ENCODE measurements around the gene GABRR2. TPM values are rescaled to one million over a fixed set of nuclear protein-coding genes. Genes with fewer than 3 reads are reported as not detected.

The GABRR2 gene
- total RNA-seq, 1 donor from 2014 or later = 1.4 TPM

DNA sequence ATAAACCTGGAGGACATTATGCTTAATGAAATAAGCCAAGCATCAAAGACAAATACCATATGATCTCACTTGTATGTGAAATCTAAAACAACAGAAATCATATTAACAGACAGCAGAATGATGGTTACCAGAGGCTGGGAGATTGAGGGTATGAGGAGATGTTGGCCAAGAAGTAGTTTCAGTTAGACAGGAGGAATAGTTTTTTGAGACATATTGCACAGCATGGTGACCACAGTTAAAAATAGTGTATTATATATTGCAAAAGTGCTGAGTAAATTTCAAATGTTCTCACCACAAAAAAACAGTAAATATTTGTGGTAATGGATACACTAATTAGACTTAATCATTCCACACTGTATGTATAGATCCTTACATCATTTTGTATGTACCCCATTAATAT, 99.7 kb downstream of the GABRR2 start:
- Histone ChIP-seq H3K36me3 (no peaks in the 10 kb centered on the region), H3K4me1 (no peaks in the 10 kb centered on the region), H3K4me3 (no peak overlapping the region), H3K9me3 (no peaks in the 10 kb centered on the region), H3K27ac (no peak overlapping the region), H3K27me3 (no peaks in the 10 kb centered on the region)
- intact Hi-C loops (cut with DNase I) = no loop called here
- ATAC-seq = no peak
- TF ChIP-seq CTCF (IDR thresholded peaks at IDR 0.05) = no peak
- no peak for DNase-seq

DNA sequence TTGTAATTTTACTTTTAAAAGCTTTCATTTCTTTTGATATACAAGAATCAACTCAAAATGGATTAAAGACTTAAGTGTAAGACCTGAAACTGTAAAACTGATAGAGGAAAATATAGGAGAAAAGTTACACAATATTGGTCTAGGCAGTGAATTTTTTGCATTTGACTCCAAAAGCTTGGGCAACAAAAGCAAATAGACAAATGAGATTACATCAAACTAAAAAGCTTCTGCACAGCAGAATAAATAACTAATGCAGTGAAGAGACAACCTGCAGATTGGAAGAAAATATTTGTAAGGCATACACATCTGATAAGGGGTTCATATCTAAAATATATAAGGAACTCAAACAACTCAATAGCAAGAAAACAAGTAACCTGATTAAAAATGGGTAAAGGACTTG, 100.9 kb downstream of the GABRR2 start:
- DNase-seq (no peak), ATAC-seq (no peak)
- H3K4me1 ChIP-seq = no peaks in the 10 kb centered on the region
- no peak overlapping the region for H3K27ac ChIP-seq
- no peak overlapping the region for H3K4me3 ChIP-seq
- TF ChIP-seq CTCF (IDR thresholded peaks at IDR 0.05) = no peak
- no peaks in the 10 kb centered on the region for H3K9me3 ChIP-seq
- no peaks in the 10 kb centered on the region for H3K27me3 ChIP-seq
- H3K36me3 ChIP-seq = no peaks in the 10 kb centered on the region
- intact Hi-C loops (cut with DNase I) = no loop called here

DNA sequence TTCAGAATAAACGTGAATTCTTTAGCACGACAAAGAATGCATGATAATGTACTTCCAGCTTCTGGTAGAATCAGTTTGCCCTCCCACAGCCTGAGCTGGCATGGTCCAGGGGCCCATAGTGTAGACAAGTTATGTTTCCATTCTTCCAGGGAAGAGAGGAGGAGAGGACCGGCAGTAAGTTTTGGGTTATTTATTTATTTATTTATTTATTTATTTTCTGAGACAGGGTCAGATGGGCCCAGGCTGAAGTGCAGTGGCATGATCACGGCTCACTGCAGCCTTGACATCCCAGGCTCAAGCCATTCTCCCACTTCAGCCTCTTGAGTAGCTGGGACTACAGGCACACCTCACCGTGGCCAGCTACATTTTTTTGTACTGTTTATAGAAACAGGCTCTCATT, 102.6 kb downstream of the GABRR2 start:
- Histone ChIP-seq H3K36me3 (no peaks in the 10 kb centered on the region), H3K4me3 (no peak overlapping the region), H3K9me3 (no peaks in the 10 kb centered on the region), H3K27me3 (no peaks in the 10 kb centered on the region), H3K27ac (no peak overlapping the region), H3K4me1 (no peaks in the 10 kb centered on the region)
- no peak for TF ChIP-seq CTCF (IDR thresholded peaks at IDR 0.05)
- intact Hi-C loops (cut with DNase I) = no loop called here
- no peak for ATAC-seq
- DNase-seq = no peak

GRCh38 chr6:89209457-89209856, 105.6 kb downstream of the GABRR2 start:
- intact Hi-C loops (cut with DNase I) = no loop called here
- TF ChIP-seq CTCF (IDR thresholded peaks at IDR 0.05) = no peak
- H3K36me3 ChIP-seq = no peaks in the 10 kb centered on the region
- DNase-seq = no peak
- no peaks in the 10 kb centered on the region for H3K4me1 ChIP-seq
- H3K27me3 ChIP-seq = no peaks in the 10 kb centered on the region
- H3K9me3 ChIP-seq = no peaks in the 10 kb centered on the region
- no peak for ATAC-seq
- H3K27ac ChIP-seq = no peak overlapping the region
- no peak overlapping the region for H3K4me3 ChIP-seq

- intact Hi-C loops (cut with DNase I) = no loop called here
- no peaks in the 10 kb centered on the region for H3K9me3 ChIP-seq
- no peaks in the 10 kb centered on the region for H3K4me1 ChIP-seq
- H3K27me3 ChIP-seq = no peaks in the 10 kb centered on the region
- no peak for TF ChIP-seq CTCF (IDR thresholded peaks at IDR 0.05)
- DNase-seq (no peak), ATAC-seq (no peak)
- H3K4me3 ChIP-seq = no peak overlapping the region
- no peak overlapping the region for H3K27ac ChIP-seq
- no peaks in the 10 kb centered on the region for H3K36me3 ChIP-seq
Observed at GRCh38 chr6:89208551-89208950, 106.5 kb downstream of the GABRR2 start.

Other genes starting within 250 kb of the GABRR2 start
- 183 TPM for gene PNRC1, start 234.5 kb downstream of the GABRR2 start, total RNA-seq
- not detected for gene SRSF12, start 197.2 kb downstream of the GABRR2 start, total RNA-seq
- gene PM20D2, start 169.2 kb downstream of the GABRR2 start, total RNA-seq = 7.1 TPM
- gene GABRR1, start 97.9 kb downstream of the GABRR2 start, total RNA-seq = not detected
- gene UBE2J1, start 37.4 kb upstream of the GABRR2 start, total RNA-seq = 42.7 TPM
- gene RRAGD, start 97.0 kb upstream of the GABRR2 start, total RNA-seq = 44.0 TPM
- 20.2 TPM for gene ANKRD6, start 117.9 kb upstream of the GABRR2 start, total RNA-seq